ENCODE measurements around the gene SLC7A8. TPM values are rescaled to one million over a fixed set of nuclear protein-coding genes. Genes with fewer than 3 reads are reported as not detected.

The SLC7A8 gene
- total and polyA plus RNA-seq, 12 donors = 6.8 to 50.9 (median 26.7) TPM

DNA sequence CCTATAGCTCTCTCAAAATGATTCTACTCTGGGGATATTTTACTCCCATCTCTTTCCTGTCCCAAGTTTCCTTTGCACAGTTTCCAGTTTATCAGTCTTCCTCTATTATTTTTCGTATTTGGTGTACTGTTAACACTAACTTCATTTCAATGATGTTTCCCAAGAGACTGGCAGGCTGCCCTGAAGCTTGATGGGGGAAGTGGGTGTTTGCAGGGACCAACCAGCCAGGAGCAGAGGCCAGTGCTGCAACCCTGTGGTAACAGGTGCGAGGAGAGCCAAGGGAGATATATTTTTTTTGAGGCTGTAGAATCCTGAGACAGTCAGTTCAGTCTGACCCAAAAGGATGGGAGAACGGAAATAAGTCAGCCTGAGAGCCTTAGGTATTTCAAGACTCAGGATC is 52.6 kb downstream of the SLC7A8 start:
- TF ChIP-seq, protein P1, sequence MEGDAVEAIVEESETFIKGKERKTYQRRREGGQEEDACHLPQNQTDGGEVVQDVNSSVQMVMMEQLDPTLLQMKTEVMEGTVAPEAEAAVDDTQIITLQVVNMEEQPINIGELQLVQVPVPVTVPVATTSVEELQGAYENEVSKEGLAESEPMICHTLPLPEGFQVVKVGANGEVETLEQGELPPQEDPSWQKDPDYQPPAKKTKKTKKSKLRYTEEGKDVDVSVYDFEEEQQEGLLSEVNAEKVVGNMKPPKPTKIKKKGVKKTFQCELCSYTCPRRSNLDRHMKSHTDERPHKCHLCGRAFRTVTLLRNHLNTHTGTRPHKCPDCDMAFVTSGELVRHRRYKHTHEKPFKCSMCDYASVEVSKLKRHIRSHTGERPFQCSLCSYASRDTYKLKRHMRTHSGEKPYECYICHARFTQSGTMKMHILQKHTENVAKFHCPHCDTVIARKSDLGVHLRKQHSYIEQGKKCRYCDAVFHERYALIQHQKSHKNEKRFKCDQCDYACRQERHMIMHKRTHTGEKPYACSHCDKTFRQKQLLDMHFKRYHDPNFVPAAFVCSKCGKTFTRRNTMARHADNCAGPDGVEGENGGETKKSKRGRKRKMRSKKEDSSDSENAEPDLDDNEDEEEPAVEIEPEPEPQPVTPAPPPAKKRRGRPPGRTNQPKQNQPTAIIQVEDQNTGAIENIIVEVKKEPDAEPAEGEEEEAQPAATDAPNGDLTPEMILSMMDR (IDR thresholded peaks at IDR 0.05) = no peak
- TF ChIP-seq POLR2A (IDR thresholded peaks at IDR 0.05) = no peak
- no peak overlapping the region for H3K27ac ChIP-seq
- H3K4me3 ChIP-seq = no peak overlapping the region
- DNase-seq = peak in 2 of 7 donors; percentile 61 to 71
- intact Hi-C loops (cut with DNase I) = no loop called here
- WGBS, 4 donors = 58 to 75% (median 66%) methylated on average over 3 of the region's 3 CpGs
- peaks cover 0 to 6% of the 10 kb centered on the region in 2 donors for H3K4me1 ChIP-seq (replicated peaks in 1 of 2)
- no peaks in the 10 kb centered on the region for H3K27me3 ChIP-seq
- no peaks in the 10 kb centered on the region for H3K9me3 ChIP-seq (replicated peaks in 1 of 3)
- peaks cover 0 to 11% of the 10 kb centered on the region in 2 donors for H3K36me3 ChIP-seq (replicated peaks in 1 of 2)

DNA sequence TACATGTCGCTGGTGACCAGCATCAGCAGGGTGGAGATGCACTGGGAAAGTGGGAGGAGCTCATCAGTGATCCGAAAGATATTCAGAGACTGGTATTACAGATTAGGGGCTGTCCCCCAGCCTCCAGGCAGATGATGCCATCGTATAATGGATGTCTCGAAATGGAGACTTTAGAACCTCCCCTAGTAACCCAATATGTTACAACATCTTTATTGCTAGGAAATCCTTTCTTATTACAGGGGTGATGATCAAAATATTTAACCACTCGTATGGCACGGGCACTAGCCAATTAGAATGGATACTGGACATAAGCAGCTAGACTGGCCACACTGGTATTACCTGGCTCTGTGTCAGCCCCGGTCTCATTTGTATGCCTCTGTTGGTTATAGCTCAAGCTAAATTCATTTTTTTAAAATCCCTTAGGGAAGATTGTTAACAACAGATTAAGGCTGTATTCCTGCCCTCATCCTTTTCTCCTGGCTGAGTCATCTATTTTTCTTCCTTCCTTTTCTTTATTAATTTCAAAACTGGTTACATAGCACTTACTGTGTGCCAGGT is 53.6 kb downstream of the SLC7A8 start:
- WGBS, 4 donors = 88 to 97% (median 94%) methylated on average over 7 of the region's 7 CpGs
- intact Hi-C loops (cut with DNase I) = loop anchor here in 1 of 2 donors (10.0 kb wide), 1 partner anchor 165 kb away; no protein-coding TSS in a partner anchor
- no peak overlapping the region for H3K27ac ChIP-seq

DNA sequence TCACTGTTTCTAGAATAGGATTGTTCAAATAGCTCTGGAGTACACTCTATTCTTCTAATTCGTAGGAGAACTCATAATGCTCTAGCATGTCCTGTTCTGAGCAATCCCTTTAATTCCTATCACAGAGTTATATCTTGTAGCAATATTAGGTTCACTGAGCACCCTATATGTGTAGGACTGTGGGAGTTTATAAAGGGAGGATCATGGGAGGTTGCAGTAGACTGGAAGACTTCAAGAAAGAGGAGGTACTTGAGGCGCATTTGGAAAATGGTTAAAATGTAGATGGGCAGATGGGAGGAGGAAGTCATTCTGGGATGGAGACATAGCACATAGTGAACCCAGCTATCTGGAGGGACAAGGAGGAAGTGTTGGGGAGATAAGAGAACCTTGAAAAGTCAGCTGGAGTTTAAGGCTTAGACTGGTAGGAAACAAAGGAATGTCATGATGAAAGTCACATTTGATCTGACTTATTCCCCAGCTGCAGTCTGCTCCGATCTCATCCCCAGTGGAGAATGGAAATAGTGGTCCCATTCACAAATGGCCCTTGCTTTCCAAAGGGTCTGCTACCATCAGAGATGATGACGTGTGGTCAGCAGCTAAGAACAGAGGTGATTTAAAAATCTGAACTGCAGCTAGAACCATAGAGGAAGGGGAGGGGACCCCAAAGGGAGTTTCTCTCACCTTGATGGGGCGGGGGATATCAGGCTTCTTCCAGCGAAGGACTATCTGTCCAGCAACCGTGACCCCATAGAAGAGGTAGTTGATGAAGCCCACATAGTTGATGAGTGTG is 54.3 kb downstream of the SLC7A8 start:
- intact Hi-C loops (cut with DNase I) = loop anchor here in 1 of 2 donors (10.0 kb wide), 1 partner anchor 166 kb away; no protein-coding TSS in a partner anchor
- Histone ChIP-seq H3K4me3 (no peak overlapping the region), H3K4me1 (replicated peaks in 1 of 2) (peaks cover 0 to 6% of the 10 kb centered on the region in 2 donors), H3K36me3 (replicated peaks in 1 of 2) (peaks cover 0 to 11% of the 10 kb centered on the region in 2 donors), H3K9me3 (replicated peaks in 1 of 3) (no peaks in the 10 kb centered on the region), H3K27me3 (no peaks in the 10 kb centered on the region), H3K27ac (no peak overlapping the region)
- 91 to 94% (median 93%) methylated on average over 7 of the region's 7 CpGs for WGBS, 4 donors
- TF ChIP-seq, protein P1 (IDR thresholded peaks at IDR 0.05) = no peak
- no peak for TF ChIP-seq POLR2A (IDR thresholded peaks at IDR 0.05)
- no peak for DNase-seq

More for the DNA sequence above, 53.6 kb downstream of the SLC7A8 start:
- no peak overlapping the region for H3K4me3 ChIP-seq
- no peak for DNase-seq
- no peak for TF ChIP-seq POLR2A (IDR thresholded peaks at IDR 0.05)
- TF ChIP-seq, protein P1 (IDR thresholded peaks at IDR 0.05) = no peak
- peaks cover 0 to 6% of the 10 kb centered on the region in 2 donors for H3K4me1 ChIP-seq (replicated peaks in 1 of 2)
- peaks cover 0 to 11% of the 10 kb centered on the region in 2 donors for H3K36me3 ChIP-seq (replicated peaks in 1 of 2)
- H3K27me3 ChIP-seq = no peaks in the 10 kb centered on the region
- no peaks in the 10 kb centered on the region for H3K9me3 ChIP-seq (replicated peaks in 1 of 3)

DNA sequence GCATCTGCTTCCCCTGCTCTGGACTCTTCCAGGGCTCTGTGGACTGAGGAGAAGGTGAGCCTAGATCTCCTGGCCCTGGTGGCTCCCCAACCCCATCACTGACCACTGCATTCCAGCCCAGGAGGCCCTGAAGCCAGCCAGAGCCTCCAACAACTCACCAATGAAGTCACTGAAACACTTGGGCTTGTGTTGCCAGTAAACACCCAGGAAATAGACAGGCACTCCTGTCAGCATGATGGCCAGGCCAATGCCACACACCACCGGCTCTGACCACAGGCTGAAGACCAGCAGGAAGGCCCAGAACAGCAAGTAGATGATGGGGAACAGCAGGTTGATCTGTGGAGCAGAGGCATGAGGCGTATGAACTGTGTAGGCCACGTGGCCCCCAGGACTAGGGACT is 55.6 kb downstream of the SLC7A8 start:
- no peaks in the 10 kb centered on the region for H3K27me3 ChIP-seq
- H3K36me3 ChIP-seq (replicated peaks in 1 of 2) = peaks cover 0 to 11% of the 10 kb centered on the region in 2 donors
- no peak overlapping the region for H3K27ac ChIP-seq
- H3K4me3 ChIP-seq = no peak overlapping the region
- peaks cover 0 to 9% of the 10 kb centered on the region in 2 donors for H3K4me1 ChIP-seq (replicated peaks in 1 of 2)
- intact Hi-C loops (cut with DNase I) = loop anchor here in 1 of 2 donors (10.0 kb wide), 1 partner anchor 167 kb away; no protein-coding TSS in a partner anchor
- WGBS, 4 donors = 85 to 95% (median 90%) methylated on average over 3 of the region's 3 CpGs
- no peak for TF ChIP-seq POLR2A (IDR thresholded peaks at IDR 0.05)
- TF ChIP-seq, protein P1 (IDR thresholded peaks at IDR 0.05) = no peak
- H3K9me3 ChIP-seq (replicated peaks in 1 of 3) = no peaks in the 10 kb centered on the region
- DNase-seq = no peak

All from adrenal gland (tissue), 12 donors.